ENCODE measurements around the gene DGKI.

The DGKI gene

DNA sequence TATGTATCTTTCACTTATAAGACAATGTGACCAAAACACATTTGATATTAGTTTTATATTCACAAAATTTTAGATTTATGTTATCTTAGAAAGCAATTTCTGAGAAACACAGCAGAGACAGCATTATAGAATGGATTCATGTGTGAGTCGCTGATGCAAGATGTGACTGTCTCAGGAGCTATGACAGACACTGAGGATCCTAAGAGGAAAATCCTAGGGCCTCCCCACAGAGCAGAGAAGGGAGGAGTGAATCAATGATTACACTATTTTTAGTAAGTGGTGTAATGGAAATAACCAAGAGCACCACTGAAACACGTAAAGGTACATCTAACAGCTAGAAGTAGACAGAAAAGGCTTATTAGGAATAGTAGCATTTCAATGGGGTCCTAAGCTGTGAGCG lies 299.3 kb downstream of the DGKI start:
- H3K27me3 ChIP-seq (ENCODE audit: control insufficient read depth, insufficient read depth, low read length) = no peaks in the 10 kb centered on the region; the same call in 1 of the 2 replicates
- H3K27ac ChIP-seq (ENCODE audit: low read length) = no peak overlapping the region
- H3K36me3 ChIP-seq (ENCODE audit: control insufficient read depth, insufficient read depth, low read length) = no peaks in the 10 kb centered on the region
- no CpG with 5 or more reads among the region's 3 CpGs for WGBS (ENCODE audit: insufficient coverage, insufficient read length)
- H3K4me3 ChIP-seq (ENCODE audit: low read length) = no peak overlapping the region
- H3K9me3 ChIP-seq (ENCODE audit: control insufficient read depth, insufficient read depth, low read length) = no peaks in the 10 kb centered on the region
- H3K4me1 ChIP-seq (ENCODE audit: control insufficient read depth, insufficient read depth, low read length) = no peaks in the 10 kb centered on the region
- no peak for DNase-seq (ENCODE audit: low read depth, low spot score)

DNA sequence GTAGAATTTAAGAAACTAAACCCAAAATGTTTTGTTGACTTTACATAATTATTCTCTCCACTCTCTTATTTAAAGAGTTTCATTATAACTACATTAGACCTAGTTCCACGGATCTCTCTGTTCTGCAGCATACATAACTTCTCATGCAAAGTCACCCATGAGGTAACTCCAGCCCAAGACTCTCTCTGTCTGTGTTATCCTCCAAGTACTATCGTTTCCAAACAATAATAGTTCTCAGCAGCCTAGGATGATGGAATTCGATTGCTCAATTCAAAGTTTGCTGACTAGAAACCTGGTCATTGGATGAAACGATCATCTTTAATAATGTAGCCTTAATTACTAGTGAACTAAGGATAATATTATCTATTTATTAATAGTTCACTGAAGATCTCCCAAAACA lies 300.1 kb downstream of the DGKI start:
- no peaks in the 10 kb centered on the region; the same call in 1 of the 2 replicates for H3K27me3 ChIP-seq (ENCODE audit: control insufficient read depth, insufficient read depth, low read length)
- no peak overlapping the region for H3K27ac ChIP-seq (ENCODE audit: low read length)
- no peak for DNase-seq (ENCODE audit: low read depth, low spot score)
- H3K9me3 ChIP-seq (ENCODE audit: control insufficient read depth, insufficient read depth, low read length) = no peaks in the 10 kb centered on the region
- H3K4me3 ChIP-seq (ENCODE audit: low read length) = no peak overlapping the region
- H3K4me1 ChIP-seq (ENCODE audit: control insufficient read depth, insufficient read depth, low read length) = no peaks in the 10 kb centered on the region
- H3K36me3 ChIP-seq (ENCODE audit: control insufficient read depth, insufficient read depth, low read length) = no peaks in the 10 kb centered on the region
- WGBS (ENCODE audit: insufficient coverage, insufficient read length) = no CpG with 5 or more reads among the region's 4 CpGs

DNA sequence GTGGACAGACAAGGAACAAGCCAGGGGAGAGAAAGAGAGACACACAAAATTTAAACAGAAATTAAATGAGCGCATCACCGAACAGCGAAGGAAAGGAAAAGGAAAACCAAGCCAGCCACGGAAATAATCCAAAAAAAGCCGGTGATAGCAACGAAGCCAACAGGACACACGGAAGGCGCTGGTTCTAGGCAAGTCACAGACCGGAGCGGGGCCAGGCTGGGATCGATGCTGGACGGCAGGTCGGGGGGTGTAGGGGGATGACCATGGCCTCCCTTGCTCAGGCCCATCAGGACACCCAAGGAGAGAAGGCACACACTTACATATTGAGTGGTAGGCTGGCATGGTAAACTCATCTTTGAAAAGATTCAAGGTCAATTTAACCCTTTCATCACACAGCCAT lies 300.8 kb downstream of the DGKI start:
- WGBS (ENCODE audit: insufficient coverage, insufficient read length) = no CpG with 5 or more reads among the region's 13 CpGs
- no peak for DNase-seq (ENCODE audit: low read depth, low spot score)

DNA sequence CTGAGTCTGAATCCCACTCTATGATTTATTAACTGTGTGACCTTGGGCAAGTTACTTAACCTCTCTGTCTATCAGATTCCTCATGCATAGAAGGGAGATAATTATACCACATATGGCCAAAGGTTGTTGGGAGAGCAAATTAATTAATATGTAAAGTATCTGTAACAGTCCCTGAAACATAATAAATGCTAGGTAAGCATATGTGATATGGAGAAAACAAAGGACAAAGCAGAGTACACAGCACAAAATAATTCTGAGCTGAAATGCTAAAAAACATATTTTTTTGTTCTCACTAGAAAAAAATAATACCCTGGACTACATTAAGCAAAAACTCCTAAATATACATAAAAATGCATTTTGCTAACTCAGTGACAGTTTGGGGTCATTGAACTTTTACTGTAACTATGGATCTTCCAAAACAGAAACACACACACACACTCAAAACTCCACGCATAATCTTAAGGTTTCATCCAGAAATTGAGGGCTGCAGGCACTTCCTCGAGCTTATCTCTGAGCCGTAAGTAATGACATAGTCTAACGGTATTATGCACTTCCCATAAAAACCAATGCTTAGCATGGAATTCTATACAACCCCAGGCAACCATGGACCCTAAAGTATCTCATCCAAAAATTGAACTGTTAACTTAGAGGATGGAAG lies 301.6 kb downstream of the DGKI start:
- no peaks in the 10 kb centered on the region for H3K9me3 ChIP-seq (ENCODE audit: control insufficient read depth, insufficient read depth, low read length)
- no peak overlapping the region for H3K27ac ChIP-seq (ENCODE audit: low read length)
- no peaks in the 10 kb centered on the region for H3K4me1 ChIP-seq (ENCODE audit: control insufficient read depth, insufficient read depth, low read length)
- no peaks in the 10 kb centered on the region for H3K36me3 ChIP-seq (ENCODE audit: control insufficient read depth, insufficient read depth, low read length)
- WGBS (ENCODE audit: insufficient coverage, insufficient read length) = no CpG with 5 or more reads among the region's 4 CpGs
- H3K4me3 ChIP-seq (ENCODE audit: low read length) = no peak overlapping the region
- H3K27me3 ChIP-seq (ENCODE audit: control insufficient read depth, insufficient read depth, low read length) = no peaks in the 10 kb centered on the region; the same call in 1 of the 2 replicates
- DNase-seq (ENCODE audit: low read depth, low spot score) = no peak

More for the DNA sequence above, 300.8 kb downstream of the DGKI start:
- Histone ChIP-seq H3K4me3 (ENCODE audit: low read length) (no peak overlapping the region), H3K9me3 (ENCODE audit: control insufficient read depth, insufficient read depth, low read length) (no peaks in the 10 kb centered on the region), H3K27ac (ENCODE audit: low read length) (no peak overlapping the region), H3K27me3 (ENCODE audit: control insufficient read depth, insufficient read depth, low read length) (no peaks in the 10 kb centered on the region; the same call in 1 of the 2 replicates), H3K4me1 (ENCODE audit: control insufficient read depth, insufficient read depth, low read length) (no peaks in the 10 kb centered on the region), H3K36me3 (ENCODE audit: control insufficient read depth, insufficient read depth, low read length) (no peaks in the 10 kb centered on the region)

- DNase-seq (ENCODE audit: low read depth, low spot score) = no peak
- Histone ChIP-seq H3K4me3 (ENCODE audit: low read length) (no peak overlapping the region), H3K36me3 (ENCODE audit: control insufficient read depth, insufficient read depth, low read length) (no peaks in the 10 kb centered on the region), H3K27me3 (ENCODE audit: control insufficient read depth, insufficient read depth, low read length) (no peaks in the 10 kb centered on the region; the same call in 1 of the 2 replicates), H3K9me3 (ENCODE audit: control insufficient read depth, insufficient read depth, low read length) (no peaks in the 10 kb centered on the region), H3K27ac (ENCODE audit: low read length) (no peak overlapping the region), H3K4me1 (ENCODE audit: control insufficient read depth, insufficient read depth, low read length) (no peaks in the 10 kb centered on the region)
- WGBS (ENCODE audit: insufficient coverage, insufficient read length) = no CpG with 5 or more reads among the region's 1 CpG
Measured at GRCh38 chr7:137544453-137545058, 302.2 kb downstream of the DGKI start.

GRCh38 chr7:137539111-137539715 lies 307.6 kb downstream of the DGKI start:
- no peak for DNase-seq (ENCODE audit: low read depth, low spot score)
- H3K27ac ChIP-seq (ENCODE audit: low read length) = no peak overlapping the region
- H3K4me1 ChIP-seq (ENCODE audit: control insufficient read depth, insufficient read depth, low read length) = no peaks in the 10 kb centered on the region
- H3K9me3 ChIP-seq (ENCODE audit: control insufficient read depth, insufficient read depth, low read length) = no peaks in the 10 kb centered on the region
- no CpG with 5 or more reads among the region's 3 CpGs for WGBS (ENCODE audit: insufficient coverage, insufficient read length)
- H3K27me3 ChIP-seq (ENCODE audit: control insufficient read depth, insufficient read depth, low read length) = no peaks in the 10 kb centered on the region
- no peaks in the 10 kb centered on the region for H3K36me3 ChIP-seq (ENCODE audit: control insufficient read depth, insufficient read depth, low read length)
- no peak overlapping the region for H3K4me3 ChIP-seq (ENCODE audit: low read length)

GRCh38 chr7:137538361-137538762 lies 308.4 kb downstream of the DGKI start:
- Histone ChIP-seq H3K4me1 (ENCODE audit: control insufficient read depth, insufficient read depth, low read length) (no peaks in the 10 kb centered on the region), H3K36me3 (ENCODE audit: control insufficient read depth, insufficient read depth, low read length) (no peaks in the 10 kb centered on the region), H3K27me3 (ENCODE audit: control insufficient read depth, insufficient read depth, low read length) (no peaks in the 10 kb centered on the region), H3K9me3 (ENCODE audit: control insufficient read depth, insufficient read depth, low read length) (no peaks in the 10 kb centered on the region), H3K27ac (ENCODE audit: low read length) (no peak overlapping the region), H3K4me3 (ENCODE audit: low read length) (no peak overlapping the region)
- WGBS (ENCODE audit: insufficient coverage, insufficient read length) = no CpG with 5 or more reads among the region's 4 CpGs
- DNase-seq (ENCODE audit: low read depth, low spot score) = no peak

DNA sequence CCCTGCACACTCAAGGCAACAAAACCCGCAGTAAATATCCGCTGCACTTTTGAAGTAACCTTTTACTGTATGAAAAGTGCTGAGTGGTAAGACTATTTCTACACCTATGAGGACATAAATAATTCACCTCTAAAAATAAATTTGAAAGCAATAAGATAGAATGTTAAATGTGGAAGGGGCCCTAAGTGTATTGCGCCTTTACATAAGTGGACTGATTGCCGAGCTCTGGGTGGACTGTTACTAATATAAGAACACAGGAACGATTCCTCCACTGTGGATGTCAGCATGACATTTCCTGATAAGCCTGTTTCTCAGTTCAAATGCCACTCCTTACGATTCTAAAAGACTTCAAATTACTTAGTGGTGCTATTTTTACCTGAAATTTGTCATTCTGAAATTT lies 311.2 kb downstream of the DGKI start:
- Histone ChIP-seq H3K4me3 (ENCODE audit: low read length) (no peak overlapping the region), H3K27me3 (ENCODE audit: control insufficient read depth, insufficient read depth, low read length) (no peaks in the 10 kb centered on the region), H3K4me1 (ENCODE audit: control insufficient read depth, insufficient read depth, low read length) (no peaks in the 10 kb centered on the region), H3K27ac (ENCODE audit: low read length) (no peak overlapping the region), H3K36me3 (ENCODE audit: control insufficient read depth, insufficient read depth, low read length) (no peaks in the 10 kb centered on the region), H3K9me3 (ENCODE audit: control insufficient read depth, insufficient read depth, low read length) (no peaks in the 10 kb centered on the region)
- no peak for DNase-seq (ENCODE audit: low read depth, low spot score)
- WGBS (ENCODE audit: insufficient coverage, insufficient read length) = no CpG with 5 or more reads among the region's 6 CpGs

DNA sequence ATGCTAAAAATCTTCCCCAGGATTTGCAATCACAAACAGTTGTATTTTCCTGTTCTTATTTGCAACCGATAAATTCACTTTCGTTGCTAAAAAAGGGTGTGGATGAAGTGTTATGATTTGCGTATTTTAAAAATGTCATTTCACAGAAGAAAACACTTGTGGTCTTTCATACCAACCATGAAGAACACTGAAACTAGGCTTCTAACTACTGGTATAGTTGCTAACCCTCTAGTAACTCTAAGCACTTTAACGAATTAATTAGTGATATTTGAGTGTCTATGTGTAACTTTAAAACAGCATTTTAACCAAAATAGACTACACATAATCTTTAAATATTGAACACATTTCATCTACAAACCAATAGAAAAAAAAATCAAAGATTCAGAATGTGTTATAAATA lies 315.1 kb downstream of the DGKI start:
- Histone ChIP-seq H3K36me3 (ENCODE audit: control insufficient read depth, insufficient read depth, low read length) (no peaks in the 10 kb centered on the region), H3K4me3 (ENCODE audit: low read length) (no peak overlapping the region), H3K27ac (ENCODE audit: low read length) (no peak overlapping the region), H3K27me3 (ENCODE audit: control insufficient read depth, insufficient read depth, low read length) (no peaks in the 10 kb centered on the region), H3K9me3 (ENCODE audit: control insufficient read depth, insufficient read depth, low read length) (no peaks in the 10 kb centered on the region), H3K4me1 (ENCODE audit: control insufficient read depth, insufficient read depth, low read length) (no peaks in the 10 kb centered on the region)
- no peak for DNase-seq (ENCODE audit: low read depth, low spot score)
- WGBS (ENCODE audit: insufficient coverage, insufficient read length) = no CpG with 5 or more reads among the region's 4 CpGs

- H3K36me3 ChIP-seq (ENCODE audit: control insufficient read depth, insufficient read depth, low read length) = no peaks in the 10 kb centered on the region
- H3K9me3 ChIP-seq (ENCODE audit: control insufficient read depth, insufficient read depth, low read length) = no peaks in the 10 kb centered on the region
- no peak overlapping the region for H3K27ac ChIP-seq (ENCODE audit: low read length)
- no CpG with 5 or more reads among the region's 2 CpGs for WGBS (ENCODE audit: insufficient coverage, insufficient read length)
- H3K4me1 ChIP-seq (ENCODE audit: control insufficient read depth, insufficient read depth, low read length) = no peaks in the 10 kb centered on the region
- DNase-seq (ENCODE audit: low read depth, low spot score) = no peak
- no peak overlapping the region for H3K4me3 ChIP-seq (ENCODE audit: low read length)
- H3K27me3 ChIP-seq (ENCODE audit: control insufficient read depth, insufficient read depth, low read length) = no peaks in the 10 kb centered on the region
Measured at GRCh38 chr7:137527634-137528033, 319.1 kb downstream of the DGKI start.

- Histone ChIP-seq H3K36me3 (ENCODE audit: control insufficient read depth, insufficient read depth, low read length) (no peaks in the 10 kb centered on the region), H3K4me3 (ENCODE audit: low read length) (no peak overlapping the region), H3K9me3 (ENCODE audit: control insufficient read depth, insufficient read depth, low read length) (no peaks in the 10 kb centered on the region), H3K27ac (ENCODE audit: low read length) (no peak overlapping the region), H3K4me1 (ENCODE audit: control insufficient read depth, insufficient read depth, low read length) (no peaks in the 10 kb centered on the region), H3K27me3 (ENCODE audit: control insufficient read depth, insufficient read depth, low read length) (no peaks in the 10 kb centered on the region)
- DNase-seq (ENCODE audit: low read depth, low spot score) = no peak
Measured at GRCh38 chr7:137523171-137523570, 323.6 kb downstream of the DGKI start.

Measured in iPS DF 6.9 (cell line).